Smooth muscle cell (in vitro differentiated cells): ENCODE measurements around the gene DTNB. TPM values are rescaled to one million over a fixed set of nuclear protein-coding genes. Genes with fewer than 3 reads are reported as not detected.
A peak's percentile ranks its signal among the peaks of the same experiment; 100 is the strongest.

ENCODE experiments used
- DNase-seq: peaks from one replicate; lab custom pipeline; 2025; ENCODE audit not compliant: unreplicated experiment; lab: John Stamatoyannopoulos, UW
- H2AFZ ChIP-seq: fragments of 200-600 bp; sonication (generic); 2 replicates; pipeline ENCODE4 v1.6.0; 2016; ENCODE audit warnings: antibody characterized with exemption, low read depth, mild to moderate bottlenecking
- H3F3A ChIP-seq: fragments of 200-600 bp; sonication (generic); 2 replicates; pipeline ENCODE4 v1.6.0; 2017; ENCODE audit warnings: antibody characterized with exemption, low read depth
- H3K27ac ChIP-seq: fragments of 200-600 bp; sonication (generic); 2 replicates; pipeline ENCODE4 v1.5.1; 2016; ENCODE audit warnings: low read depth, mild to moderate bottlenecking
- H3K27me3 ChIP-seq: fragments of 200-600 bp; sonication (generic); 2 replicates; pipeline ENCODE4 v1.6.1; 2016; ENCODE audit warnings: low read depth, mild to moderate bottlenecking
- H3K36me3 ChIP-seq: fragments of 200-600 bp; sonication (generic); 2 replicates; pipeline ENCODE4 v1.5.1; 2016; ENCODE audit warnings: low read depth
- H3K4me1 ChIP-seq: fragments of 200-600 bp; sonication (generic); 2 replicates; pipeline ENCODE4 v1.5.1; 2016; ENCODE audit warnings: low read depth
- H3K4me2 ChIP-seq: fragments of 200-600 bp; sonication (generic); 2 replicates; pipeline ENCODE4 v1.6.0; 2016; ENCODE audit warnings: mild to moderate bottlenecking
- H3K4me3 ChIP-seq: fragments of 200-600 bp; sonication (generic); 2 replicates; pipeline ENCODE4 v1.5.1; 2016; ENCODE audit warnings: mild to moderate bottlenecking
- H3K79me2 ChIP-seq: fragments of 200-600 bp; sonication (generic); 2 replicates; pipeline ENCODE4 v1.6.0; 2016; ENCODE audit warnings: low read depth, mild to moderate bottlenecking
- H3K9ac ChIP-seq: fragments of 200-600 bp; sonication (generic); 2 replicates; pipeline ENCODE4 v1.6.0; 2016; ENCODE audit warnings: low read depth
- H3K9me3 ChIP-seq: fragments of 200-600 bp; sonication (generic); replicated peaks from 2 replicates; pipeline ENCODE4 v1.5.1; 2016; ENCODE audit warnings: low read depth
- H4K20me1 ChIP-seq: fragments of 200-600 bp; sonication (generic); 2 replicates; pipeline ENCODE4 v1.6.0; 2016; ENCODE audit warnings: low read depth
- CTCF ChIP-seq: fragments of 200-600 bp; sonication (generic); IDR thresholded peaks from 2 replicates; pipeline ENCODE4 v1.5.1; 2017; ENCODE audit warnings: borderline replicate concordance, mild to moderate bottlenecking, antibody characterized with exemption; ENCODE audit not compliant: insufficient read depth, poor library complexity, severe bottlenecking
- WGBS: methylation state at CpG from one replicate; pipeline ENCODE4 v1.1.7; 2016; ENCODE audit warnings: low lambda C conversion rate; 5-methylcytosine and 5-hydroxymethylcytosine counted together
- polyA plus RNA-seq: library from polyadenylated mRNA; unstranded; fragments of >200 nt; fragmentation: Nextera tagmentation; extraction: Ambion mirVana; gene quantifications from 2 replicates; pipeline ENCODE4 v1.2.1, GENCODE V29; 2016
- total RNA-seq: library from RNA; depleted of rRNA; stranded (reverse); fragments of >200 nt; gene quantifications from 2 replicates; pipeline ENCODE4 v1.2.3, GENCODE V29; 2014

DTNB gene
- total and polyA plus RNA-seq, 2 experiments from 2014 or later = 4.9 to 5.4 TPM

GRCh38 chr2:25493207-25493606 is 180.2 kb downstream of the DTNB start:
- Histone ChIP-seq H3K27me3 (no peaks in the 10 kb centered on the region), H3K79me2 (no peaks in the 10 kb centered on the region), H3K9me3 (no peaks in the 10 kb centered on the region), H3K27ac (peak overlapping the region; percentile 76), H3K36me3 (no peaks in the 10 kb centered on the region), H3K9ac (no peak overlapping the region), H3F3A (peaks cover 21% of the 10 kb centered on the region), H3K4me2 (peak overlapping the region; percentile 65), H4K20me1 (no peaks in the 10 kb centered on the region), H3K4me3 (no peak overlapping the region), H3K4me1 (peaks cover 12% of the 10 kb centered on the region), H2AFZ (no peak overlapping the region)
- DNase-seq = no peak
- 48% methylated on average over 1 of the region's 1 CpG for WGBS
- TF ChIP-seq CTCF = no peak

- 26% methylated on average over 3 of the region's 3 CpGs for WGBS
- no peaks in the 10 kb centered on the region for H3K36me3 ChIP-seq
- no peaks in the 10 kb centered on the region for H3K9me3 ChIP-seq
Observed at GRCh38 chr2:25492726-25493125, 180.7 kb downstream of the DTNB start.

GRCh38 chr2:25491966-25492532 is 181.3 kb downstream of the DTNB start:
- Histone ChIP-seq H3K4me3 (no peak overlapping the region), H3K4me2 (peak overlapping the region; percentile 65), H3F3A (peaks cover 21% of the 10 kb centered on the region), H4K20me1 (no peaks in the 10 kb centered on the region), H2AFZ (no peak overlapping the region), H3K79me2 (no peaks in the 10 kb centered on the region), H3K27ac (peak overlapping the region; percentile 76), H3K27me3 (no peaks in the 10 kb centered on the region), H3K9ac (peak overlapping the region; percentile 42), H3K9me3 (no peaks in the 10 kb centered on the region), H3K4me1 (peaks cover 12% of the 10 kb centered on the region), H3K36me3 (no peaks in the 10 kb centered on the region)
- 9% methylated on average over 6 of the region's 6 CpGs for WGBS
- TF ChIP-seq CTCF = no peak
- DNase-seq = no peak

More at GRCh38 chr2:25492726-25493125, 180.7 kb downstream of the DTNB start:
- peaks cover 12% of the 10 kb centered on the region for H3K4me1 ChIP-seq
- H3K27ac ChIP-seq = peak overlapping the region; percentile 76
- H3K4me3 ChIP-seq = no peak overlapping the region
- no peak for DNase-seq
- H3K79me2 ChIP-seq = no peaks in the 10 kb centered on the region
- peaks cover 21% of the 10 kb centered on the region for H3F3A ChIP-seq
- no peak overlapping the region for H2AFZ ChIP-seq
- TF ChIP-seq CTCF = no peak
- H3K4me2 ChIP-seq = peak overlapping the region; percentile 65
- no peaks in the 10 kb centered on the region for H4K20me1 ChIP-seq
- no peak overlapping the region for H3K9ac ChIP-seq
- H3K27me3 ChIP-seq = no peaks in the 10 kb centered on the region
